HG02943 (cell line): ENCODE results near the gene GMDS.

Source experiments
- ATAC-seq: cut with Tn5 transposase; IDR thresholded peaks from one replicate; pipeline ENCODE4 v1.9.1; 2021; ENCODE audit warnings: mild to moderate bottlenecking, low read depth, moderate library complexity; ENCODE audit not compliant: unreplicated experiment

GMDS gene

DNA sequence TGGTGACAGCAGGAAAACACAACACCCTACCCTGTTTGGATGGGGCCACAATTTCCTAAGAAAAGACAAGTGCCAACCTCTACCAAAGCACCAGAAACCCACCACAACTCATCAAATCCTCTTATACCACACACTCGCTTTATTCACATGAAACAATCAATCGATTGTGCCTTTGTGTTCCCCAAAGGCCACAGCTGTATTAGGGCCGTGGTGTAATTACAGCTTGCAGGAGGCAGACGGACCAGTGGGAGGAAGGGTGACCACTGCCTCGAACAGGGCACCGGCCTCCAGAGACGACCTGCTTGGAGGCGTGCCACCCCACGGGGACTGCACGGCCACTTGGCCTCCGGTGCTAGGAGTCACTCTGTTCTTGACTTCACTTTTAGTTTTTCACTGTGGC is 371.6 kb downstream of the GMDS start:
- ATAC-seq, result no peak

DNA sequence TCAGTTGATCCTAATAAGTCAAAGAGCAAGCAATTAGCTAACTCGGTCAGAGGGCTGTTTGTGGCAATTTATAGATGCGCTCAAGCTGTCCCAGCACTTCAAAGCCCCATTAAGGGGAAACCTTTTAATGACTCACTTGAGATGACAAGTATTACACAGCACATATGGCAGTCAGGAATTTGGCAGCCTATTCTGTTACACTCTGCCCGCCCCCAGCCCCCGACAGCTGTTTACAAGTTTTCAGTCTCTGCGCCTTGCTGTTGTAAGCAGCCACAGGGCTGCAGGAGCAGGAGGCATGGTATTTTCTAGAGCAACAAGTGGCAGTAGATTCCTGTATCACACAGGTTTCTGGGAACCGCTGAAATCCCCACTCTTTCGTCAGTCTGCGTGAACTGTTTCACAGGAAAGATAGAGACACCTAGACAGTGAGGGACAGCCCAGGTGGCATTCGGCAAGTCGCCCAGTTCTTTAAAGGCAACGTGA is 372.7 kb downstream of the GMDS start:
- no peak for ATAC-seq

DNA sequence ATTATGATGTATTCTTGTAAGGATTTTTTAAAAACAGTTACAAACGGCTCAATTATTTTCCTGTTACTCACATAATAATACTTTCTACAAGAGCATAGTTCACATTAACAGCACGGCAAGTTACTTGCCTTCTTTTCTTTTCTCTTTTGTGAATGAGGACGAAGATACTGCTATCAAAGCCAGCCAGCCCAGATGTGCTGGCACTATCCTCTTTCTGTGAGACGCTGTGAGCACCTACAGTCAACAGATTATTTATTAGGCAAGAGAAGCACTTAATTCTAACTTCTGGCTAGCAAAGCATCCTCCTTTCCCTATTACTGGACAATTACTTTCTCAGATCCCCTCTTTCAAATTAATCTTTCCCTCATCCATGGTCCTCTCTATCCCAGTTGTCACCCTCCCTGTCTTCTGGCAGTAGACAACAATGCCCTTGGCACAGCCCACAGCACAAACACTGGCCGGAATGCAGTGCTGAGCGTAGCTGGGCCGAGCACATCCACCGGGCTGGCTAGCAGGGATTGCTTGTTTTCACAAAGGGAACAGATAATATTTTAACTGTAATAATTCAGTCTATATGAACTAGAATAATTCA is 373.6 kb downstream of the GMDS start:
- no peak for ATAC-seq

DNA sequence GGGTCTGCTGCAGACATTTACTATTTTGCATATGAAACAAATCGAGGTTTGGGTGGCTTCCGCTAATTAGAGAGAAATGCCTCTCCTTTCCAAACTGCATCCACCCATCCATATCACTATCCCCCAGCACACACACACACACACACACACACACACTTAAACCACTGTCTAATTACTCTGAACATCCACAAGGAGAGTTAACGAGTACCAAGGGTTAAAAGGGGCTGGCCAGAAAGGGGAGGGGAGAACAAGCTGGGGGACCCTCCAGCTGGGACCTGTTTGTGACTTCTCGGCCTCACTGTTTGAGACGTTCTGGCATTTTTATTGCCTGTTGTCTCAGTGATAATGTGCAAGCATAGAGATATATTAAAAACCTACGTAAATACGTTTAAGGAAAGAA is 374.5 kb downstream of the GMDS start:
- no peak for ATAC-seq

DNA sequence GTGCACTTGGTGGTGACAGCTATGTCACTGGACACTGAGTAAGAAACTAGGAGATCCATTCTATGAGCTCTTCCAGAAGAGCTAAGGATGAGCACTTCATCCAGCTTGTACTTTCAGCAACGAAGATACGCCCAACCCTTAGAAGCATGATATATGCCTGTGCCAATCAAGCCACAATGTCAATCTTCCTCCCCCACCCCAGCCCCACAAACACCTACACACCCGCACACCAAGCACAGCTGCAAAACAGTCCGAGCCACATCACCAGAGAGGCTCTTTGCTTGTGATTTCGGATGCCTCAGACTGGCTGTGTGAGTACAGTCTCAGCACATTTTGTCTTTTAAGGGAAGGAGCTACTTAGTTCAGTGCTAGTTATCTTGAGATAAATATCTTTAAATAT is 375.2 kb downstream of the GMDS start:
- no peak for ATAC-seq

DNA sequence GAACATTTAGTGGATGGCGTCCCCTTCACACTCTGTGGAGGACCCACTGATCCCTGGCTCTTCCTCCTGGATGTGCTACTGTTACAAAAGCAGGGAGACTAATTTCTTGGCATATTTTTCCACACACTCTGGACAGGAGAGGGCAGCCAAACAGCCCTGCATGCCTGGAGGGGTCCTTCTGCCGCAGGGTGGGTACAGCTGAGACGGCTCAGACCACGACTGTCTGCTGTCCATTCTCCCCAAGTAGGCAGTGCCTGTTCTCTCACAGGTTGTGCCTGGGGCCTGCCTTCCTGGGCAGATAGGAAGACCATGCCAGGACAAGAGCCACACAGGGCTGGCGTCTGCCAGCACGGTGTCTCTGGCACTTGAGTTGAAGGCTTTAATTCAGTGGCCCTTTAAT is 375.6 kb downstream of the GMDS start:
- ATAC-seq, result no peak

DNA sequence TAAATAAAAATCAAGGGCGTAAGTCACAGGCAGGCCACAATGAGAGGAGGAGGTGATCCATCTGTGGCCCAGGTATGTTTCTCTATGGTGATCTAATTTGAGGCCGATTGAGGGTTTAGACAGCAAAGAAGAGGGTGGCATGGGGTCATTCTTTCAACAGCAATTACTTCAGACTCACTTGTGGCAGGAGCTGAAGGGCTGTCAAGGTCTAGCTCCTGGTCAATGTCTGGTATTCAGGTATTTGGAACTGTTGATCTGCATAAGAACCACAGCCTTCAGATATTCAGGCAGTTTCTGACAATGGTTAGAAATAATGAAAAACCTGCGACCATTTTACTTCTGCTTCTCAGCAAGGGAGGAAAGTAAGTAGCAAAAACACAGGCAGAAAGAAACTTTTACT is 376.1 kb downstream of the GMDS start:
- no peak for ATAC-seq

DNA sequence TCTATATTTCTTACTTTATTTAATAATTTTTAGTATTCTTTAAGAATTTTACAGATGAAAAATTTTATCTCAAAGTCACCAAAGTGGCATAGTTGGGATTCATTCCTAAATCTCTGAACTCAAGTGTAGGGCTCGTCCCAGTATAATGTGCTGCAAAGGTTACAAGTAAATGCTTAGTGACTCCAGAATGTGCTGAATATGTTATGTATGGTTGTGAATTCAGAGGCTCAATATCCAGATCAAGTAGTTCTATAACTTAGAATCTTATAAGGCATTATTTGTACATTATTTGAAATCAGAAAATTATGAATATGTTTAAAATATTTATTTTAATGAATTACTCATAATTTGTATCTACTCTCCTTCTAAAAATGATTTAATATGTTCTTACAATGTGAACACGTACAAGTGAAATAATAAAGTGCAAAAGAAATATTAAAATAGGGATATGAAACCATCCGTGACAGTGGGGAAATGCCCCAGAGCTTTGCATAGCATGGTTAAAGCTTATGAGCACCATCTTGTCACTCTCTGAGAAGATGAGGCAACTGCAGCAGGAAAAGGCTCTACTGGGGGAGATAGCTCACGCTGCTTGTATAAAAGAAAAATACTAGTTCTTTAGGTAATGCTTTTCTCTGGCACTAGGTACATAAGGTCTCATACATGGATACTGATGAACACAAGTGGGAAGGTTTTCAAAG is 376.7 kb downstream of the GMDS start:
- no peak for ATAC-seq

DNA sequence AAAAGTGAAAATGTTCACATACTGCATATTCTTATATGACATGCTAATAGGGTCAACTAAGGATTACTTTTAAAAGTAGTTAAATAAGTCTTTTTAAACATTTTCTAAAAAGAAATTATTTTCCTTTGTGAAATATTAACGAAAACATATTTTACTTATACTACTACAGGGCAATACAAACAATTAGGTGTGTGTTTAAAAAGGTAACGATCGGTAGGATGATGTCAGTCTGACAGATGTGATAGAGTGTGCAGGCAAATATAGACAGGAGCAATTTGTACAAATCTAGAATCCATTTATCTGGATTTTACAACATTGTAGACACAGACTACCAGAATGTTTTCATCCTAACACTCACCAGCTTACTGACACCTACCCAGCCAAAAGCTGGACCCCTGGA is 378.2 kb downstream of the GMDS start:
- ATAC-seq, result no peak

DNA sequence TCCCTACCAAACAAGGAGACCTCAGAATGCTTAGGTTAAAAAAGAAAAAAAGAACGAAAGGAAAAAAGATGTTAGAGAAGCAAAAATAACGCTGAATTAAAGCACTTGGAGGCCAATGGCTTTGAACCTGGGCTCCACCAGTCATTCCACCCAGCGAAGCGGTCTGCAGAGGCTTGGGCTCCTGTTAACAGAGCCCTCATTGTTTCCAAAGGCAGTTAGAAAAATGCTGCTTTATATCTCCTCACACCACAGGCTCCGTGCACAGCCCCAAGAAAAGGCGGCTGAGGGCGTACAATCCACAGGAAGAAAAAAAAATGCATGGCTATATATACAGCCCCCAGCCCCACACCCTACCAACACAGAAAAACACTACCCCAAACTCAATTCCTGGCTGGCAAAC is 379.8 kb downstream of the GMDS start:
- ATAC-seq, result no peak

DNA sequence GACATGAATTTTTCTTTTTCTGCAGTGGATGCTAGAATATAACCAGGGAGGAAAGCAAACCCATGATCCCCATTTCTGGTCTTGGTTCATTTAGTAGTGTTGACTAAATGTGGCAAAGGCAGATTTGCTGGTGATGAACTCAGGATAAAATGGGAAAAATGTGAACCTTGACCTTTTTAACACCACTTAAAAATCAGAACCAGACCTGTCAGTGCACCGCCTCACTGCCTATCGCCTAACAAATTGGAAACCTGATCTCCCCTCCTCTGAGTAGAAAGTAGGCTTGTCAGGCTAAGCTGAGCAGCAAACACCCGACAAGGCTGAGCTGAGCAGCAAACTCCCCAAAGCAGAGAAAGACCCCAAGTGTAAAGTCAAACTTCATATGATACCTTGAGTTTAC is 380.9 kb downstream of the GMDS start:
- no peak for ATAC-seq

DNA sequence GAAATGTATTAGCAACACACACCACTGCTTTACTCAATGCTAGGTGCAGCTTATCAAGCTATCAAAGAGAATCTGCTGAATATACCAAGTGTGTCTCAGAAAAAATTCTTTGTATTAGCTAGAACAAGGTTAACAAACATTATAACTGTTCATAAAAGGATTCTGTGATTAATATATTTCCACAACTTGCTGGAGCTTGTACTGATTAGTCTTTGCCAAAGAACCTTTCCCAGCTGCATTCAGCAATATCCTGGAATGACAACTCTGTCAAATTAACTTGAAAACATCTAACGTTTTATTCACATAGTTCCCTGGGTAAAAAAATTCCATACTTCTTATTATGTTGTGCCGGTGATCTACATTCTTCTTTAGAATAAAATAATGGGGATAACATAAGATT is 383.0 kb downstream of the GMDS start:
- ATAC-seq, result no peak

DNA sequence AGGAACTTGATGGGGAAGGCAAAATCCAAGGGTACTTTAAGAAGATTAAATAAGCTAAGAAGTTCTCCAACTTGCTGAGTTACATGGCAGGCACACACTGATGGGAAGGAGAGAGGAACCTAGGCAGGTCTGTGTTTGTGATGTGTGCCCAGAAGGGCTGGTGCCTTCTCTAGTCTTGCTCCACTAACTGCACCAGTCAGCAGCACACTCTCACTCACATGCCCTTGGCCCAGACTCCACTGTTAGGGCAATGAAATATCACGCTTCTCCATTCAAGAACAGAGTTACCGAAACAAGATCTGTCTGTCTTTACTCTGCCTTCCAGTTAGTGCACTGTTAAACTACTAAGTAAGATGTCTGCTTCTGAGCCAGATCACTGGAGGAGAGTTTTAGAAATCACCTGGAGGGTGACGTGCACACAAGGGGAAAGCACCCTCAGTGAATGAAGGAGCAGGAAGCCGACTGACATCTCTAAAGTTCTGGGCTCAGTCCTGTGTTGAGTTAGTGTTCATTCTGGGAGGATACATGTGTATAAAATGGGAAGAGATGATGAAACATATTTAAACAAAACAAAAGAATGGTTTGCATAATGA is 384.6 kb downstream of the GMDS start:
- no peak for ATAC-seq

DNA sequence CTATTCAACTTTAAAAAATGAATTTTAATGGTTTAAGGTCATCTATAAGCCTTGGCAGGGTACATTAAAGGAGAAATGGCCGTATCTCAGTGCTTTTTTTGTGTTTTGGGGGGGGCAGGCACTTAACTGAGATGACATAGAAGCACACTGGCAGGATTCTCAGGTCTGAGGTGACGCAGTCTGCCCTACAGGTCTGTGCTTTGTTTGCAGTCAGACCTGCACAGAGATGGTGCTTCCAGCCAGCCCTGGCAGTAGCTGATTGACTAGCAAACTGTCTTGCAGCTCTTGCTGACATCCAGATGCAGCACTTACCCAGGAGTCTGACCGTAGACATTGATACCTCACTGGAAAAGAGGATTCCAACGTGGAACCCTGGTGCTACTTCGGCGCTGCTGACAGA is 386.5 kb downstream of the GMDS start:
- ATAC-seq, result no peak

DNA sequence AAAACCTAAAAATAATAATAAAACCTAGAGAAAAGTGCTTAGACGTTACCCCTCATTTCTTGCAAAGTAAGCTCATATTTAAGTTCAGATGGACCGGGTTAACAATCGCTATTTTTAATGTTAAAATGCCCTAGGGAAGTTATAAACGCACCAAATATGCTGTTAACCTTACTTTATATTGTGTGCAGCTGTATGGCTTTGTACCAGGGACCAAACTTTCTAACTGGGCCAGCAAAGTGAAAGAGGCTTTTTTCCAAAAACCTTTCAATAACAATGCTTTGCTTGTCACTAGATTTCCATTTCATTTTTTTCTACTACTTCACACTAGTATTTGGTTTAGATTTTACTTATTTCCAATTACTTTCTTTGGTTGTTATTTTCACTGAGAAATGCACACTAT is 387.2 kb downstream of the GMDS start:
- no peak for ATAC-seq

DNA sequence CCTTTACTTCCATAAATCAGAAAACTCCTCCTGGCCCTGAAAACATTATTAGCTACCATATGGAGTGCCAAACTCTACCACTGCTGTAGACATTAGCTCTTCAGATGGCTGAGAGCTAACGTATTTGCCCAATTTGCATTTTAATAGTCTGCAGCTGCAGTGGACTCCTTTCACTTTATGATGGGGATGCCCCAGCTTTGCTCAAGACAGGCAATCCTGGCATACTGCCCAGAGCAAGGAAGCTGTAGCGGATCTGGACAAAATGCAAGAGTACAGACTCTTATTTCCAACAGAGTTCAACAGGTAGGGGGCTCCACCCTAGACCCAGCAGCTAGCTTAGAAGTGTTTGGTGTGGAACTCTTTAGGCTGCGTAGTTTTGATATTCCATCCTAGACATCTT is 389.0 kb downstream of the GMDS start:
- no peak for ATAC-seq

DNA sequence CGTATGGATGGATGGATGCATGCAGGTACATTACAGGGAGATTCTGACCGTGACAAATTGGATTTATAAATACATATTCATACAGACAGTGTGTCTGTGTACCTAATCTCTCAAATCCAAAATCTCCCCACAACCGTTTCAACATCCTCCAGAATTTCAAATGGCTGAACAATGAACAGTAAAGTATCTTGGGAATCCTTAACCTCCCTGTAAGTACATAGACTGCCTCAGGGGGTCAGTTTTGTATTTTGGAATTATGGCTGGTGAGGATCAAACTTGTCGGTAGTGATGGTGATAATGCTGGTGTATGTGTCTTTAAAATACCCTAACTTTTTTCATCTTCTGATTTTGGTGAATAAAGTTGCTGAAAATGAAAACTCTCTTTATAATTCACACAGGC is 389.5 kb downstream of the GMDS start:
- no peak for ATAC-seq

DNA sequence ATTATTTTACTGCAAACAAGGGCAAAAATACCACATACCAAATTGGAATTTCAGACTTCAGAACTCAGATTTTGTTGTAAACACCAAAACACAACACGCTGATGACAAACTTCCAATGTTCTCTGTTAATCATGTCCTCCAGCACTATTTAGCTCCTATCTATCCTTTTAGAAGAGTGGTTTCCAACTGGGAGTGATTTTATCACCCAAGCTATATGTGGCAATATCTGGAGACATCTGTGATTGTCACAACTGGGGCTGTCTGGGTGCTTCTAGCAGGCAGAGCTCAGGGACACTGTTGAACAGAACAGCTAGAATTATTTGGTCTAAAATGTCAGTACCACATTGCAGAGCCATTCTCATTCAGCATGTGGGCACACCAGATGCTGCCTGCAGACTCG is 391.1 kb downstream of the GMDS start:
- ATAC-seq, result no peak

DNA sequence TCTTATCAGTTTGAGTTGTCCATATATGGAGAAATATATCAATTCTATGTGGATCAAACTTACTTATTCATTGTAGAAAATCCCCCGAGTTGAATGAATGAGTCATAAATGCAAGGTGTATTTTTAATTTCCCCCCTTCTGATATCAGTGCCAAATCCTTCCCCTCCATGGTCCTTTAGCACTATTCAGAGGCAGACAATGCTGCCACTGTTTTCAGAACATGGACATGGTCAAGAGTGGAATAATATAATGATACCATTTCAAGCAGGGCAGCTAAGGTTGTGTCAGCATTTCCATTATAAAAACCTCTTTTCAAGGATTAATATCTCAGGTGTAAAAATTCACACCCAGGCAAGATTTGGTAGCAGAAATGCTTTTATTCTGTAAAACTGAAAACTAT is 391.6 kb downstream of the GMDS start:
- ATAC-seq, result no peak

DNA sequence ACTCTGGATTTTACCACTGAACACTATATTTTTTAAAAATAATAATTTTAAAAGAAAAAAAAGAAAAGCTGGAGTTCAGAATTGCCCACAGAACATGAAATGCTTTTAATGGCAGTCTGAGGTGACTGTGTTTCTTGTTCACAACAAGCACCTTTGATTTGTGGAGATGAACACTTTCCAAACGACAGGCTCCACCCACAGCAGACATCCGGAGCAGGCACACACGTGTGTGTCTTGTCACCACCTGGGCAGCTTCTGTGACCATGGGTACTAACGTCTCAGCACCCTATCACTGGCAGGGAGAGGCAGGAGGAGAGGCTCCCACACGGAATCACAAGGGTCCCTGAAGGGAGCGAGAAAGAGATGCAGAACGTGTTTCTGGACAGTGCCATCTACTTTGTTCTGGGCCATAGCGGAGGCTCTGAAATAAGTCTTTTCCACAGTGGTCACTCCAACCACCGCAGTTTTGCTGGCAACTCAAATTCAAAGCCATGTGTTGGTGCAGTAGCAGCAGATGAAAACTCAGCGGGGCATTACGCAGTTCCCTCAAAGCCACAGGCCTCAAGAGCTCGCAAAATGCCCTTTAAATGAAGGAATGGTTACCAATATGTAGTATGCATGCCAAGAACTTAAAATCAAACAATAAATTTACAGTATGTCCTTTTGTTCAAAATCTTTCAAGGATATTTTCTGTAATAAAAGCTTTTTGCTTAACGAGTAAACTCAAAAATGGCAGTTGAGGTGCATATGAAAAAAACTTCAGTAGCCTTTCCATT is 393.5 kb downstream of the GMDS start:
- no peak for ATAC-seq

DNA sequence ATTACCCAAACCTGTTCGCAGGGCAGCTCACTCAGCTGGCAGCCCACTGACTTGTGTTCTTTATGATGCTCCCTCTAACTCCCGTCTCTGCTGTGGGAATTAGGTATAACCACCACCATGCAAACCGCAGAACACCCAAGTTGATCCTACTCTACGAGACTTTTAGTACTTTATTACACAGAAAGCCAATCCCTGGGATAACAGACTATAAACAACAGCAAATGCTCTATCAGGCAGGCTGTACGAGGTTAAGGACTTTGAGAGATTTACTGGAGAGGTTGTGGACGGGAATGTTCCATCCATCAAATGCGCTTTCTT is 394.6 kb downstream of the GMDS start:
- no peak for ATAC-seq
